Stimulated activated CD8-positive, alpha-beta memory T cell treated with anti-CD3 and anti-CD28 coated beads, Interleukin-2, amount 100 ng/mL, for 1 hour (primary cell): ENCODE results near the gene DHX16.
"Not testable (repeated sequence)": the region's sequence is repeated elsewhere in the genome, so short reads cannot be mapped to it uniquely, and the experiment has no call there.

Source experiments
- DNase-seq, 2 donors: peaks; one replicate each; pipeline ENCODE4 v3.0.0-alpha.2; 2020; ENCODE audit warnings: low read depth in 2 of 2

DHX16 gene

DNA sequence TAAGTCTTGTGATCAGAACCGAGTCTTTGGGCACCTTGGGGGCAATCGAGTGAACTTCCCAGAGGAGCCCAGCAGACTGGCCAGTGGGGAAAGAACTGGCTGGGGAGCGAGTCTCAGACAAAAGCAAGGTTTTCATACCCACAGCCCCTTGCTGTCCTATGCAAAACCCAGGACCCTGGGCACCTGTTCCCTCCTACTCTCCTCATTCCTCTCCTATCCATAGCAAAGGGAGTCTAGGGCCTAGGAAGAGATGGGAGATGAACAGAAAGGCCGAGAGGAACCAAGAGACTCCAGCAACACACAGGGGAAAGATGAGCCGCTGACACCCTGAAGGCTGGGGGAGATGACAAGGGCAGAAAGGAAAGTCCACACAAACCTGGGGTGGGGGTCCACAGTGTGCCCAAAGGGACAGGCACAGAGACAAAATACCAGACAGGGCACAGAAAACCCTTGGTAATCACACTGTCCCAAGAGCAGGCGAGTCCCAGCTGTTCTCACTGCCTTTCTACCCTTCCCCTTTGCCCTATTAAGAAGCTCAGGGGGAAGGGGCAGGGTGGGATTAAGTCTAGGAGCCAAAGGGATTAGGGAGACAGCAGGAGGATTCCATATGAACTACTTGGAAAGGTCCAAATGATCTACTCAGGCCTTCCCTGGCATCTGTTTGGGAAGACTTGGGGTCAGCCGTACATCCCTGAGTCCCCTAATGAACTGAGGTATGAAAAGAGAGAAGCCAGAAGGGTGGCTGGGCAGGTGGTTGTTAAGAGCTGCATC, 7.1 kb upstream of the DHX16 start:
- no peak for DNase-seq

- DNase-seq: peak; percentile 82 to 88
These were observed 6.3 kb upstream of the DHX16 start for GRCh38 chr6:30678964-30679726.

- no peak for DNase-seq
These were observed 4.0 kb upstream of the DHX16 start for GRCh38 chr6:30676660-30677285.

- no peak for DNase-seq
These were observed 1.9 kb downstream of the DHX16 start for GRCh38 chr6:30670760-30671527.

DNA sequence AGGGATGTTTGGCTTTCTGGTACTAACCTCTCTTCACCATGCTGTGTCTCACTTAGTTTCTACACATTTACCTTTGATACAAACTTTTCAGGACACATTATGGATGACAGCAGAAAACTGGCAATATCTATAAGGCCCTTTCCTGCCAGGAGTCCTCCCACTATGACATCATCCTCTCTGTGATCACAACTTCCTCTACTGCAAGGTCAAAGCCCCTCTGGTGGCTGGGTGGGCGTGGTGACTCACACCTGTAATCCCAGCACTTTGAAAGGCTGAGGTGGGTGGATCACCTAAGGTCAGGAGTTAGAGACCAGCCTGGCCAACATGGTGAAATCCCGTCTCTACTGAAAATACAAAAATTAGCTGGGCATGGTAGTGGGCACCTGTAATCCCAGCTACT, 6.5 kb downstream of the DHX16 start:
- not testable (repeated sequence) for DNase-seq

GRCh38 chr6:30664994-30665767, 7.6 kb downstream of the DHX16 start:
- DNase-seq: no peak

DNA sequence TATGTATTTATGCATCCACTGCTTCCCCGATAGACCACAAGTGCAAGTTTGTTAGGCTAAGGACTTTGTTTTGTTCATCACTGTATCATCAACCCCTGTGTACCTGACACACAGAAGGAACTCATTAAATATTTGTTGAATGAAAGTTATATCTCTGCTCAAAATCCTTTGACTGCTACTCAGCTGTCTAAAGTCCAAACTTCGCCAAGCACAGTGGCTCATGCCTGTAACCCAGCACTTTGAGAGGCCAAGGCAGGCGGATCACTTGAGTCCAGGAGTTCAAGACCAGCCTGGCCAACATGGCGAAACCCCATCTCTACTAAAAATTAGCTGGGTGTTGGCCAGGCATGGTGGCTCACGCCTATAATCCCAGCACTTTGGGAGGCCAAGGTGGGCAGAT, 14.9 kb downstream of the DHX16 start:
- not testable (repeated sequence) for DNase-seq

DNA sequence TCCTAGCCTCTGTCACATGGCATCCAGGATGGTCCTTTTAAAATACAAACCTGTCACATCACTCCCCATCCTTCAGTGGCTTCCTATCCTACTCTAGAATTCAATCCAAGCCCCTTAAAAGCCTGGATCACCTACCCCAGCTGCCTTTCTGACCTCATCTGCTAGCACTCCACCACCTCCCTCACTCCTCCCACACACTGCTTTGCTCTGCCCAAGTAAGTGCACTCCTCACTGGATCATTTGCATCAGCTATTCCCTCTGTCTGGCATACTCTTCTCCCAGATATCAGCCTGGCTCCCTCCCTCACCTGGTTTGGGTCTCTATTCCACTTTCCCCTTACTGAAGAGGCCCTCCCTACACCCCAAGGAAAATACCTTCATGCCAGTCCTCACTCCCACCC, 15.4 kb downstream of the DHX16 start:
- no peak for DNase-seq

- no peak for DNase-seq
These were observed 16.3 kb downstream of the DHX16 start for GRCh38 chr6:30656513-30656912.

GRCh38 chr6:30655743-30656094, 17.1 kb downstream of the DHX16 start:
- DNase-seq: no peak

DNA sequence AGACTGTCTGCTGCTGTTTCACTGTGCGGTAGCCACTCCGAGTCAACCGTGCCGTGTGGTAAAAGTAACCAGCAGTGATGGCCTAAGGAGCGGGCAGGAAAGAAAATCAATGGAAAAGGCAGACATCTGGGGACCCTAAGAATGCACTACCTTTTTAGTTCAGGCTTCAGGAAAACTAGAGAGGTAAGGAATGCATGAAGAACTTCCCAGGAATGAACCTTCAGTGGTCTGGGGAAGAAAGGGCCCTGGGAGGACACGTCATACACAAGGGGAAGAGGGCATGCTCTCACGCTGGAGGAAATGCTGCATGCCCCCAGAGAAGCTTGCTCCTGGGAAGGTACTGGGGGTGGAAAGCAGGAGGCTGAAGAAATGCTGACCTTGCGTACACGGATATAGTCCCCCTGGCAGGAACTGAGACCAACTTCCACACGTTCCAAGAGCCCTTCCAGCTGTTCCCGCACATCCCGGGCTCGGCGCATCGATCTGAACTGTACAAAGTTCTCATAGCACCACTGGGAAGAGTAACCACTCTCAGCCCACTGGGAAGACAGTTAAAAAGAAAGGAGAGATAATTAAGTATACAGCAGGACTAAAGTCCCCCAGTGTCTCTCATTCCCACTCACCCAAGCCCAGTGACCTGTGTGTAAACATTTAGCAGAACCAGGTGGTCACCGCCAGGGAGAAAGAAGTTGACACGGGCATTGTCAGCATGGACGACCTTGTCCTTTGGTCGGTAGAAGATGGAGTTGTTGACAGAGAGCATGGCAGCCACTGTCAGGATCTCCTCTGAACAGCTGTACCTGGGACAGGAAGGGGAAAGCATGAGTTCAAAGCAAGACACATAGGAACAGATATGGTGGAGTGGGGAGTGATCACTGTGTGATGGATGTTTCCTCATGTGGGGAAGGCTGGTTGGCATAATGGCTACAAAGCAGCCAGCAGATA, 17.7 kb downstream of the DHX16 start:
- no peak for DNase-seq

DNA sequence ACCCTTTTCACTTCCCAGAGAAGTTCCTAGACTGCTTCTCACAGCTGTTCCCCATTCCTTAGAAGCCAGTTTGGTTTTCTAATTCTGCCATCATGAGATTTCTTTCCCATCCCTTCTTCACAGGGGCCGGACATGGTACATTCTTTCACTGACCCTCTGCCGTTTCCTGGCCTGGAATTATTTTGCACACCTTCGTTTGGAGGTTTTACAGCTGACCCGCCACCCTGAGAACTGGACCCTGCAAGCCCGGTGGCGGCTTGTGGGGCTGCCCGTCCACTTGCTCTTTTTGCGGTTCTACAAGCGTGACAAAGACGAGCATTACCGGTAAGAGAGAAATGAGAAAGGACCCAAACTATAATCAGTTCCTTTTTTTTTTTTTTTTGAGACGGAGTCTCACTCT, 21.7 kb downstream of the DHX16 start:
- no peak for DNase-seq

DNA sequence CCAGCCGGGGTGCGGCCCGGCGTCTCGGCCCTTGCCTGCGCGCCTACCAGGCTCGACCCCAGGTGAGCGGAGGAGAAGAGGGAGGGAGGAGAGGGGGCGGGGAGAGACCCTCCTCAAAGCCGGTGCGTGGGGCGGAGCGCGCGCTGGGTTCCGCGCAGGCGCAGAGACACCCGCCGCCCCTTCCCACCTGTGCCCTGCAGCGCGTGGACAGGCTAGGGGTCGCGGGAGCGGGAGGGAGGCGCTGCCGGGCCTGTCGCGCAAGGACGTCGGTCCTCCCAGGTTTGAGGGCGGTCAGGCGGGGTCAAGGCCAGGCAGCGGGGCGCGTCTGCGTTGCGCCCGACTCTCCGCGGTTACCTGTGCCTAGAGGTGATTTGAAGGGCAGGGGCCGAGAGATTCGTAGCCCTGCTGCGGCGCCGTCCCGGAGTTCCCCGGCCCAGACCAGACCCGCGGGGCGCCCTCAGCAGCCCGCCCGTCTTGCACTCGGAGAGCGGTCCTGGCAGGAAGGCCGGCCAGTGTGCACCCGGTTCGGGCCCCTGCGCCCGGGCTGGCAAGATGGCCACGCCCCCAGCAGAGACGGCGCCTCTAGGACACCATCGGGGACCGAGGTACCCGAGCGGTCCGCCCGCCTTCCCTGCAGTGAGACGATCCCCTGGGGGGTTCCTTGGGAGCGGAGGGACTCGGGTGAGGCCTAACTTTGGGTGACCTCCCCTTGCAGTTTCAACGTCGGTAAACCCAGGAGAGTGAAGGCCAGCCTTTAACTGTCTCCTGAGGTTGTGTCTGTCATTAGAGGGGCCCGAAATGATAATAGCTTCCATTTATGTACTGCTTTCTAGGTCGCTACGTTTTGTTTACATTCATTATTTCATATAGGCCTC, 25.3 kb downstream of the DHX16 start:
- peak; percentile 37 to 56 for DNase-seq

DNA sequence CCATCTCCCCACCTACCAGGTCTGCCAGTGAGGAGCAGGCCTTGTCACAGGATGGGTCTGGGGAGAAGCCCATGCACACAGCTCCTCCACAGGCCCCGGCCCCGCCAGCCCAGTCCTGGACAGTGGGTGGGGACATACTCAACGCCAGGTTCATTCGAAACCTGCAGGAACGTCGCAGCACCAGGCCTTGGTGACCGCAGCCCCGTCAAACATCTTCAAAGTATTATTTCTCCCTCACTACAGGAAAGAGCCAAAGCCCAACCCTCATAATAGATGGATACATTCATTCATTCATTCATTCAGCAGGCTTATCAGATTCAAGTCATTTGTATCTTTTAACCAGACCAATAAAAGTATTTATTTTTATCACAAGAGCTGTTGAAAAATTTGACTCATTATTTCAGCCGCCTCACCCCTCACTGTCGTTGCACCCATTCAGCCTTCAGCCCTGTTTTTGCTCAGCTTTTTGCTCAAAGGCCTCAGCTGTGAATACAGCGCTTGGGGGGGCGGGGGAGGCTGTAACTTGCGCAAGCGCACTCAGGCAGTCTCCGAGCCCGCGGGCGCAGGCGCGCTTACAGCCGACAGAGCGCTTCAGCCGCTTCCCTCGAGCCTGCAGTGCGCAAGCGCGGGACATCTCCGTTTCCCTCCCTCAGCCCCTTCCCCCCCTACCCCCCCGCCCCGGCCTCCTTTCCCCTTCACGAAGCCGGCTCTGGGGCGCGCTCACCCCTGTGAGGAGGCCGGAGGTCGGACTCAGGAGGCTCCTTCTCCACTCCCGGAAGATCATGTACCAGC, 26.2 kb downstream of the DHX16 start, which contains the start of gene C6orf136:
TSS of gene C6orf136 (plus strand) at position 684 of the 792 bp plus-strand sequence. CDS start at position 783, 99 bp downstream.
- DNase-seq: peak; percentile 82 to 88

GRCh38 chr6:30645989-30646388, 26.8 kb downstream of the DHX16 start:
- no peak for DNase-seq

GRCh38 chr6:30644769-30645168, 28.0 kb downstream of the DHX16 start:
- no peak for DNase-seq

- DNase-seq: no peak
These were observed 29.1 kb downstream of the DHX16 start for GRCh38 chr6:30643656-30644055.

GRCh38 chr6:30641048-30641447, 31.8 kb downstream of the DHX16 start:
- no peak for DNase-seq
